NCI-H2196 (cell line): ENCODE measurements around the gene TTC34.
"Not testable (repeated sequence)": the region's sequence is repeated elsewhere in the genome, so short reads cannot be mapped to it uniquely, and the experiment has no call there.

Experiments
- DNase-seq: peaks from one replicate; lab custom pipeline; 2025; ENCODE audit not compliant: unreplicated experiment; lab: John Stamatoyannopoulos, UW

TTC34 gene

GRCh38 chr1:2778220-2778592 lies 23.3 kb downstream of the TTC34 start:
- peak; percentile 12 for DNase-seq

- DNase-seq = peak; percentile 5
Measured at GRCh38 chr1:2777424-2778219, 23.9 kb downstream of the TTC34 start.

- DNase-seq = not testable (repeated sequence)
Measured at GRCh38 chr1:2775333-2775732, 26.2 kb downstream of the TTC34 start.

DNA sequence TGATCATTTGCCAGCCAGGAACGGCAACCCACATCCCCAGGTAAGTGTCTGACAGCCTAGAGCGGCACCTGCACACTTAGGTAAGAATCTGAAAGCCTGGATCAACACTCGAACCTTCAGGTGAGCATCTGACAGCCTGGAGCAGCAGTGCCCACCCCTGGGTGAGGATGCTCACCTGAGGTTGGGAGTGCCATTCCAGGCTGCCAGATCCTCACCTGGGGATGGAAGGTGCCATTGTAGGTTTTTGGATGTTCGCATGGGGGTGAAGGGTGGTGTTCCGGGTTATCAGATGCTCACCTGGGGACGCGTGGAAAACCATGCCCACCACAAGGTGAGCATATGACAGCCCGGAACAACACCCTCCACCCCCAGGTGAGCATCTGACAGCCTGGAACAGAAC lies 33.4 kb downstream of the TTC34 start:
- not testable (repeated sequence) for DNase-seq

- not testable (repeated sequence) for DNase-seq
Measured at GRCh38 chr1:2759433-2759832, 42.1 kb downstream of the TTC34 start.

DNA sequence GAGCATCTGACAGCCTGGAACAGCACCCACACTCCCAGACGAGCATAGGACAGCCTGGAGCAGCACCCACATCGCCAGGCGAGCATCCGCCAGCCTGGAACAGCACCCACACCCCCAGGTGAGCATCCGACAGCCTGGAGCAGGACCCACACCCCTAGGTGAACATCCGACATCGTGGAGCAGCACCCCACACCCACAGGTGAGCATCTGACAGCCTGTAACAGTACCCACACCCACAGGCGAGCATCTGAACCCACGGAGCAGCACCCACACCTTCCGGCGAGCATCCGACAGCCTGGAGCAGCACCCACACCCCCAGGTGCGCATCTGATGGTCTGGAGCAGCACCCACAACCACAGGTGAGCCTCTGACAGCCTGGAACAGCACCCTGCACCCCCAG lies 44.0 kb downstream of the TTC34 start:
- not testable (repeated sequence) for DNase-seq

- DNase-seq = not testable (repeated sequence)
Measured at GRCh38 chr1:2755426-2755825, 46.1 kb downstream of the TTC34 start.

DNA sequence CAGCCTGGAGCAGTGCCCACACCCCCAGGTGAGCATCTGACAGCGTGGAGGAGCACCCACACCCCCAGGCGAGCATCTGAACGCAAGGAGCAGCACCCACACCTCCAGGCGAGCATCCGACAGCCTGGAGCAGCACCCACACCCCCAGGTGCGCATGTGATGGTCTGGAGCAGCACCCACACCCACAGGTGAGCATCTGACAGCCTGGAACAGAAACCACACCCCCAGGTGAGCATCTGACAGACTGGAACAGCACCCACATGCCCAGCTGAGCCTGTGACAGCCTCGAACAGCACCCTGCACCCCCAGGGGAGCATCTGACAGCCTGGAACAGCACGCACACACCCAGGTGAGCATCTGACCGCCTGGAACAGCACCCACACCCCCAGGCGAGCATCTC lies 46.9 kb downstream of the TTC34 start:
- DNase-seq = not testable (repeated sequence)

GRCh38 chr1:2752503-2752902 lies 49.0 kb downstream of the TTC34 start:
- DNase-seq = not testable (repeated sequence)

GRCh38 chr1:2751866-2752265 lies 49.6 kb downstream of the TTC34 start:
- DNase-seq = not testable (repeated sequence)

DNA sequence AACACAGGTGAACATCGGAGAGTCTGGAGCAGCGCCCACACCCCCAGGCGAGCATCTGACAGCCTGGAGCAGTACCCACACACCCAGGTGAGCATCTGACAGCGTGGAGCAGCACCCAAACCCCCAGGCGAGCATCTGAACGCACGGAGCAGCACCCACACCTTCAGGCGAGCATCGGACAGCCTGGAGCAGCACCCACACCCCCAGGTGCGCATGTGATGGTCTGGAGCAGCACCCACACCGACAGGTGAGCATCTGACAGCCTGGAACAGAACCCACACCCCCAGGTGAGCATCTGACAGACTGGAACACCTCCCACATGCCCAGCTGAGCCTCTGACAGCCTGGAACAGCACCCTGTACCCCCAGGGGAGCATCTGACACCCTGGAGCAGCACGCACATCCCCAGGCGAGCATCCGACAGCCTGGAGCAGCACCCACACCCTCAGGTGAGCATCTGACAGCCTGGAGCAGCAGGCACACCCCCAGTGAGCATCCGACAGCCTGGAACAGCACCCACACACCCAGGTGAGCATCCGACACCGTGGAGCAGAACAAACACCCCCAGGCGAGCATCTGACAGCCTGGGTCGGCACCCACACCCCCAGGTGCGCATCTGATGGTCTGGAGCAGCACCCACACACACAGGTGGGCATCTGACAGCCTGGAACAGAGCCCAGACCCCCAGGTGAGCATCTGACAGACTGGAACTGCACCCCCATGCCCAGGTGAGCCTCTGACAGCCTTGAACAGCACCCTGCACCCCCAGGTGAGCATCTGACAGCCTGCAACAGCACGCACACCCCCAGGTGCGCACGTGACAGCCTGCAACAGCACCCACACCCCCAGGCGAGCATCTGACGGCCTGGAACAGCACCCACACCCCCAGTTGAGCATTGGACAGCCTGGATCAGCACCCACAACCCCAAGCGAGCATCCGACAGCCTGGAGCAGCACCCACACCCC lies 50.4 kb downstream of the TTC34 start:
- not testable (repeated sequence) for DNase-seq

GRCh38 chr1:2750041-2750680 lies 51.3 kb downstream of the TTC34 start:
- not testable (repeated sequence) for DNase-seq

DNA sequence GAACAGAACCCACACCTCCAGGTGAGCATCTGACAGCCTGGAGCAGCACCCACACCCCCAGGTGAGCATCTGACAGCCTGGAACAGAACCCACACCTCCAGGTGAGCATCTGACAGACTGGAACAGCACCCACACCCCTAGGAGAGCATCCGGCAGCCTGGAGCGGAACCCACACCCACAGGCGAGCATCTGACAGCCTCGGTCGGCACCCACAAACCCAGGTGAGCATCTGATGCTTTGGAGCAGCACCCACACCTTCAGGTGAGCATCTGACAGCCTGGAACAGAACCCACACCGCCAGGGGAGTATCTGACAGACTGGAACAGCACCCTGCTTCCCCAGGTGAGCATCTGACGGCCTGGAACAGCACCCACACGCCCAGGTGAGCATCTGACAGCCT lies 52.9 kb downstream of the TTC34 start:
- DNase-seq = not testable (repeated sequence)

- not testable (repeated sequence) for DNase-seq
Measured at GRCh38 chr1:2694796-2695195, 106.7 kb downstream of the TTC34 start.

- DNase-seq = not testable (repeated sequence)
Measured at GRCh38 chr1:2690180-2690579, 111.3 kb downstream of the TTC34 start.

DNA sequence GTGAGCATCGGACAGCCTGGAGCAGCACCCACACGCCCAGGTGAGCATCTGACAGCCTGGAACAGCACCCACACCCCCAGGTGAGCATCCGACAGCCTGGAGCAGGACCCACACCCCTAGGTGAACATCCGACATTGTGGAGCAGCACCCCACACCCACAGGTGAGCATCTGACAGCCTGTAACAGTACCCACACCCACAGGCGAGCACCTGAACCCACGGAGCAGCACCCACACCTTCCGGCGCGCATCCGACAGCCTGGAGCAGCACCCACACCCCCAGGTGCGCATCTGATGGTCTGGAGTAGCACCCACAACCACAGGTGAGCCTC lies 113.2 kb downstream of the TTC34 start:
- not testable (repeated sequence) for DNase-seq

DNA sequence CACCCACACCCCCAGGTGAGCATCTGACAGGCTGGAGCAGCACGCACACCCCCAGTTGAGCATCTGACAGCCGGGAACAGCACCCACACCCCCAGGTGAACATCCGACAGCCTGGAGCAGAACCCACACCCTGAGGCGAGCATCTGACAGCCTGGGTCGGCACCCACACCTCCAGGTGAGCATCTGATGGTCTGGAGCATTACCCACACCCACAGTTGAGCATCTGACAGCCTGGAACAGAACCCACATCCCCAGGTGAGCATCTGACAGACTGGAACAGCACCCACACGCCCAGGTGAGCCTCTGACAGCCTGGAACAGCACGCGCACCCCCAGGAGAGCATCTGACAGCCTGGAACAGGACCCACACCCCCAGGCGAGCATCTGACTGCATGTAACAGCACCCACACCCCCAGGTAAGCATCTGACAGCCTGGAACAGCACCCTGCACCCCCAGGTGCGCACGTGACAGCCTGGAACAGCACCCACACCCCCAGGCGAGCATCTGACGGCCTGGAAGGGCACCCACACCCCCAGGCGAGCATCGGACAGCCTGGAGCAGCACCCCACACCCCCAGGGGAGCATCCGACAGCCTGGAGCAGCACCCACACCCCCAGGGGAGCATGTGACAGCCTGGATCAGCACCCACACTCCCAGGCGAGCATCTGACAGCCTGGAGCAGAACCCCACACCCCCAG lies 113.7 kb downstream of the TTC34 start:
- not testable (repeated sequence) for DNase-seq

- not testable (repeated sequence) for DNase-seq
Measured at GRCh38 chr1:2687174-2687591, 114.3 kb downstream of the TTC34 start.

- DNase-seq = not testable (repeated sequence)
Measured at GRCh38 chr1:2686091-2686863, 115.2 kb downstream of the TTC34 start.

DNA sequence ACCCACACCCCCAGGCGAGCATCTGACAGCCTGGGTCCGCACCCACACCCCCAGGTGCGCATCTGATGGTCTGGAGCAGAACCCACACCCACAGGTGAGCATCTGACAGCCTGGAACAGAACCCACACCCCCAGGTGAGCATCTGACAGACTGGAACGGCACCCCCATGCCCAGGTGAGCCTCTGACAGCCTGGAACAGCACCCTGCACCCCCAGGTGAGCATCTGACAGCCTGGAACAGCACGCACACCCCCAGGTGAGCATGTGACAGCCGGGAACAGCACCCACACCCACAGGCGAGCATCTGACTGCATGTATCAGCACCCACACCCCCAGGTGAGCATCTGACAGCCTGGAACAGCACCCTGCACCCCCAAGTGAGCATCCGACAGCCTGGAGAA lies 115.8 kb downstream of the TTC34 start:
- DNase-seq = not testable (repeated sequence)
